ENCODE measurements around the gene BCOR.

BCOR gene

DNA sequence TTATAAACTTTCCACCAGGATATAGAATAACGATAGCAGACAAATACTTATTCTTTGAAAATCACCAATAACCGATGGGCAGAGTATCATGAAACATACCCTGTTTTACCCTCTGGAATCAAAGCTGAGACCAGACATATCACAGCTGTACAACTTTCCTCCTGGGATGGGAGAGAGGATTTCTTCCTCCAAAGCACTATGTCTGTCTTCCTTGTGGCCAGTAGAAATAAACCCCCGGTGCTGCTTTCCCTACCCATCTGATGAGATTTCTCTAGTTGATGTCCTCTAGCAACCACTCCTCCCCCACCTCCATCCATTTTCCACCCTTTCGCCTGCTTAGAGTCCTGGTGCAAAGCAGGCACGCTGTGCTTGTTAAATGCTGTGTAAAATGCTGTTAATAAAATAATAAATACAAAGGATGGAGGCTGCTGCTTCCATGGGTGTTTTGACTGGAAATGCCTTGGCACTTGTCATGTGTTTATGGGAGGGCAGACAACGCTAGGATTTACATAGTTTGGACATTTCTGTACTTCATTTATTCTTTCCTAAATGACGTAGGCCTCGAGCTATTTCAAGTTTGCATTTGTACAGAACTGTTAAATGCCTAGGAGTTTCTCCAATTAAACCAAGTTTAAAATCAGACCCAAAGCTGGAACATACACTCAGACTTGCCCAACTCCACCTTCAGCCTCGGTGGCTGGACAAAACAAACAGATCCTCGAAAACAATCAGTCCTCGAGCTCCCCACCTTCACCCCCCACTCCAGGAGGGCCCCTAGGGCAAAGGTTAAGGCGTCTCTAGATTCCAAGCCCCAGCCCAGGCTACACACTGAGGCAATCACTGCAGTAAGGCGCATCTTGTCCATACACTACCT, 10.1 kb downstream of the BCOR start:
- Histone ChIP-seq H3K36me3 (ENCODE audit: insufficient read depth, low read length) (peaks cover 23% of the 10 kb centered on the region), H3K4me3 (ENCODE audit: low read depth in 1 of 2, low read length in 2 of 2) (no peak overlapping the region), H3K4me1 (ENCODE audit: insufficient read depth, low read length) (peaks cover 12% of the 10 kb centered on the region), H3K27me3 (ENCODE audit: insufficient read depth, low read length, poor library complexity) (no peaks in the 10 kb centered on the region), H3K4me2 (ENCODE audit: insufficient read depth, low read length) (no peak overlapping the region), H3K9me3 (ENCODE audit: insufficient read depth, low read length, severe bottlenecking) (no peaks in the 10 kb centered on the region), H3K9ac (ENCODE audit: low read depth, low read length) (no peak overlapping the region), H4K20me1 (ENCODE audit: insufficient read depth, low read length) (peaks cover 95% of the 10 kb centered on the region), H2AFZ (ENCODE audit: low read depth, low read length) (no peak overlapping the region), H3K79me2 (ENCODE audit: insufficient read depth, low read length) (peaks cover 100% of the 10 kb centered on the region), H3K27ac (ENCODE audit: low read length) (no peak overlapping the region)
- TF ChIP-seq, protein P1, sequence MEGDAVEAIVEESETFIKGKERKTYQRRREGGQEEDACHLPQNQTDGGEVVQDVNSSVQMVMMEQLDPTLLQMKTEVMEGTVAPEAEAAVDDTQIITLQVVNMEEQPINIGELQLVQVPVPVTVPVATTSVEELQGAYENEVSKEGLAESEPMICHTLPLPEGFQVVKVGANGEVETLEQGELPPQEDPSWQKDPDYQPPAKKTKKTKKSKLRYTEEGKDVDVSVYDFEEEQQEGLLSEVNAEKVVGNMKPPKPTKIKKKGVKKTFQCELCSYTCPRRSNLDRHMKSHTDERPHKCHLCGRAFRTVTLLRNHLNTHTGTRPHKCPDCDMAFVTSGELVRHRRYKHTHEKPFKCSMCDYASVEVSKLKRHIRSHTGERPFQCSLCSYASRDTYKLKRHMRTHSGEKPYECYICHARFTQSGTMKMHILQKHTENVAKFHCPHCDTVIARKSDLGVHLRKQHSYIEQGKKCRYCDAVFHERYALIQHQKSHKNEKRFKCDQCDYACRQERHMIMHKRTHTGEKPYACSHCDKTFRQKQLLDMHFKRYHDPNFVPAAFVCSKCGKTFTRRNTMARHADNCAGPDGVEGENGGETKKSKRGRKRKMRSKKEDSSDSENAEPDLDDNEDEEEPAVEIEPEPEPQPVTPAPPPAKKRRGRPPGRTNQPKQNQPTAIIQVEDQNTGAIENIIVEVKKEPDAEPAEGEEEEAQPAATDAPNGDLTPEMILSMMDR (IDR thresholded peaks at IDR 0.05; ENCODE audit: borderline replicate concordance, extremely low read depth, low read length, poor library complexity, severe bottlenecking) = no peak
- TF ChIP-seq EZH2 (IDR thresholded peaks at IDR 0.05; ENCODE audit: borderline replicate concordance, low read depth, low read length, severe bottlenecking) = no peak
- no peak for ATAC-seq (ENCODE audit: insufficient read depth, low read depth)
- no peak for DNase-seq

DNA sequence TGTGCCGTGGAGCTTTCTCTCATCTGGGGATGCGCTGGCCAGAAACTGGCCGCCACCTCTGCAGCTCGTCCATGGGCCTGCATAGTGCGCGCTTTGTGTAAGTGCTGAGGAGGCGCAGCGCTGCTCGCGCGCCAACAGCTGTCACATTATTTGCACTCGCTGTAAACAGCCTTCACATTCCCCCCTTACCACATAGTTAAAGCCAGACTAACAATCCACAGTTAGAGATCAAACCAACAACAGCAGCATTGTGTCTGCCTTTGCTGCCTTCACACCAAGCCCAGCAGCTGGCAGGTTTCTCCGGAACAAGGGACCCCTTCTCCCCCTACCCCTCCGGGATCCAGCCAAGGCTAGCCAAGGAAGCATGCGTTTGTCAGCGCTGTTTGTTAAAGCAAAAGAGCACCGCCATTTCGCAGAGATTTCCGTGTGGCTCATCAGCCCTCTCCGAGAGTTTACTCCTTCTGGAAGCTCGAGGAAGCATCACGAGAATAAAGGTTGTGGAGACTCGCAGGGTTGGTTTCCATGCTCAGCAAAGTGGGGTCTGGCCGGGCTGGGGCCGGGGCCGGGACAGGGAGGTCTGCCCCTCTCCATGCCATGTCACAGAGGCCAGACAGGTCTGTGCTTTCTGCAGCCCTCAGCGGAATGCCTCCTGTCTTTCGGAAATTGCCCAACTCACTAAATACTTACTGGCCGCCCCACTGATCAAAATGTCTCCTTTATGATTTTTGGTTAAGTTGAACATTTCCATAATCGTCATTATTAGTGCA, 11.0 kb downstream of the BCOR start:
- Histone ChIP-seq H3K27me3 (ENCODE audit: insufficient read depth, low read length, poor library complexity) (no peaks in the 10 kb centered on the region), H3K4me1 (ENCODE audit: insufficient read depth, low read length) (peaks cover 12% of the 10 kb centered on the region), H4K20me1 (ENCODE audit: insufficient read depth, low read length) (peaks cover 95% of the 10 kb centered on the region), H3K4me3 (ENCODE audit: low read depth in 1 of 2, low read length in 2 of 2) (no peak overlapping the region), H2AFZ (ENCODE audit: low read depth, low read length) (no peak overlapping the region), H3K79me2 (ENCODE audit: insufficient read depth, low read length) (peaks cover 100% of the 10 kb centered on the region), H3K27ac (ENCODE audit: low read length) (no peak overlapping the region), H3K36me3 (ENCODE audit: insufficient read depth, low read length) (peaks cover 28% of the 10 kb centered on the region), H3K9me3 (ENCODE audit: insufficient read depth, low read length, severe bottlenecking) (no peaks in the 10 kb centered on the region), H3K4me2 (ENCODE audit: insufficient read depth, low read length) (no peak overlapping the region), H3K9ac (ENCODE audit: low read depth, low read length) (no peak overlapping the region)
- no peak for TF ChIP-seq EZH2 (IDR thresholded peaks at IDR 0.05; ENCODE audit: borderline replicate concordance, low read depth, low read length, severe bottlenecking)
- TF ChIP-seq, protein P1 (IDR thresholded peaks at IDR 0.05; ENCODE audit: borderline replicate concordance, extremely low read depth, low read length, poor library complexity, severe bottlenecking) = no peak
- no peak for DNase-seq
- no peak for ATAC-seq (ENCODE audit: insufficient read depth, low read depth)

DNA sequence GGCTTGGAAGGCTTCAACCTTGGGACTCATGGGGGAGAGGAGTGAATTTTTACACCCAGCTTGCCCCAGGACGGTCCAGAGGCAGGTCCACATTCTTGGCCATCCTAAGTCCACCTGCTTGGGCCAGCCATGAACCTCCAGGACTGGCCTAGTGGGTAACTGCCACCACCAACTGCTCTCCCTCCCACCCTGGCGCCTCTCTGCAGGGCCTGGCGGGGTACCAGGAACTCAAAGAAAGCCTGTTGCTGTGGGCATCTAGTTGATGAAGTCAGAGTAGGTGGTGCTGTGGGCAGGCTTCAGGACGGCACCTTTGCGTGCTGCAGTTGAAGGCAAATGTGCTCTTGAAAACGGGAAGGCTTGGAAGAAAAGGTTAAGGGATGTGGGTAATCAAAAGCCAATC, 12.0 kb downstream of the BCOR start:
- DNase-seq (no peak), ATAC-seq (ENCODE audit: insufficient read depth, low read depth) (no peak)
- Histone ChIP-seq H3K27ac (ENCODE audit: low read length) (no peak overlapping the region), H3K36me3 (ENCODE audit: insufficient read depth, low read length) (peaks cover 38% of the 10 kb centered on the region), H3K27me3 (ENCODE audit: insufficient read depth, low read length, poor library complexity) (no peaks in the 10 kb centered on the region), H3K9me3 (ENCODE audit: insufficient read depth, low read length, severe bottlenecking) (no peaks in the 10 kb centered on the region), H3K4me3 (ENCODE audit: low read depth in 1 of 2, low read length in 2 of 2) (no peak overlapping the region), H3K79me2 (ENCODE audit: insufficient read depth, low read length) (peaks cover 100% of the 10 kb centered on the region), H3K4me1 (ENCODE audit: insufficient read depth, low read length) (peaks cover 12% of the 10 kb centered on the region), H4K20me1 (ENCODE audit: insufficient read depth, low read length) (peaks cover 95% of the 10 kb centered on the region), H2AFZ (ENCODE audit: low read depth, low read length) (no peak overlapping the region), H3K9ac (ENCODE audit: low read depth, low read length) (no peak overlapping the region), H3K4me2 (ENCODE audit: insufficient read depth, low read length) (no peak overlapping the region)
- no peak for TF ChIP-seq EZH2 (IDR thresholded peaks at IDR 0.05; ENCODE audit: borderline replicate concordance, low read depth, low read length, severe bottlenecking)
- TF ChIP-seq, protein P1 (IDR thresholded peaks at IDR 0.05; ENCODE audit: borderline replicate concordance, extremely low read depth, low read length, poor library complexity, severe bottlenecking) = no peak

Data from DND-41 (cell line).